ENCODE data around the gene GAR1. TPM values are rescaled to one million over a fixed set of nuclear protein-coding genes. Genes with fewer than 3 reads are reported as not detected.

Gene GAR1
- total and polyA plus RNA-seq, 7 experiments from 2014 or later = 9.5 to 24.8 (median 11.3) TPM

GRCh38 chr4:109816082-109816442, 500 bp downstream of the GAR1 start:
- DNase-seq (peak; percentile 18 to 66 (median 47)), ATAC-seq (peak; percentile 38)
- intact Hi-C loops (cut with micrococcal nuclease) = loop anchor here (1.0 to 10.0 kb wide), 7 partner anchors 10 to 1821 kb away; partner anchors contain the start of genes COL25A1 (in 1 of the 2) and OSTC (in 1 of the 2)
- H3K27me3 Mint-ChIP-seq = no peaks in the 10 kb centered on the region
- peaks cover 0 to 32% (median 19%) of the 10 kb centered on the region in 5 donors for H3K36me3 Mint-ChIP-seq
- H3K4me3 ChIP-seq (ENCODE audit: low read length) = peak overlapping the region; percentile 88
- CTCF ChIA-PET = interaction anchor here (1.1 kb wide), 1 partner anchor 12 kb away, joined by 4 read pairs; the partner anchor contains the start of gene RRH
- peaks cover 28 to 58% (median 54%) of the 10 kb centered on the region in 7 donors for H3K4me1 Mint-ChIP-seq
- no peaks in the 10 kb centered on the region for H3K27me3 ChIP-seq (ENCODE audit: control insufficient read depth in 2 of 2, insufficient read depth in 2 of 2, low read length in 2 of 2)
- H3K36me3 ChIP-seq (ENCODE audit: control insufficient read depth in 2 of 3, insufficient read depth in 3 of 3, low read length in 3 of 3) = peaks cover 0 to 7% (median 0%) of the 10 kb centered on the region in 3 experiments
- no peaks in the 10 kb centered on the region for H3K9me3 ChIP-seq (ENCODE audit: control insufficient read depth in 2 of 3, low read length in 3 of 3)
- H3K27ac Mint-ChIP-seq = peak overlapping the region; percentile 96 to 99 (median 98)
- H3K27ac ChIP-seq (ENCODE audit: low read depth, low read length) = peak overlapping the region; percentile 95
- no peaks in the 10 kb centered on the region for H3K9me3 Mint-ChIP-seq
- peaks cover 15% of the 10 kb centered on the region in 2 donors for H3K4me1 ChIP-seq (ENCODE audit: control insufficient read depth in 2 of 2, insufficient read depth in 2 of 2, low read length in 2 of 2)
- POLR2A ChIA-PET = interaction anchor here (2.0 to 2.5 kb wide), 2 partner anchors 115 to 257 kb away, joined by 6 to 11 read pairs; partner anchors contain the start of gene MCUB
- H3K4me3 Mint-ChIP-seq = peak overlapping the region; percentile 93 to 99 (median 98)

GRCh38 chr4:109816894-109817293, 1.3 kb downstream of the GAR1 start:
- Histone ChIP-seq H3K27ac (ENCODE audit: low read depth, low read length) (peak overlapping the region; percentile 8), H3K4me1 (ENCODE audit: control insufficient read depth in 2 of 2, insufficient read depth in 2 of 2, low read length in 2 of 2) (peaks cover 15% of the 10 kb centered on the region in 2 donors), H3K4me3 (ENCODE audit: low read length) (no peak overlapping the region), H3K36me3 (ENCODE audit: control insufficient read depth in 2 of 3, insufficient read depth in 3 of 3, low read length in 3 of 3) (peaks cover 0 to 7% (median 0%) of the 10 kb centered on the region in 3 experiments), H3K27me3 (ENCODE audit: control insufficient read depth in 2 of 2, insufficient read depth in 2 of 2, low read length in 2 of 2) (no peaks in the 10 kb centered on the region), H3K9me3 (ENCODE audit: control insufficient read depth in 2 of 3, low read length in 3 of 3) (no peaks in the 10 kb centered on the region)
- intact Hi-C loops (cut with micrococcal nuclease) = loop anchor here (1.0 to 10.0 kb wide), 7 partner anchors 9 to 1822 kb away; partner anchors contain the start of genes COL25A1 (in 1 of the 2) and OSTC (in 1 of the 2)
- Mint-ChIP-seq H3K4me1 (peaks cover 28 to 62% (median 50%) of the 10 kb centered on the region in 7 donors), H3K27ac (peak overlapping the region; percentile 96 to 99 (median 98)), H3K9me3 (no peaks in the 10 kb centered on the region), H3K36me3 (peaks cover 0 to 36% (median 19%) of the 10 kb centered on the region in 5 donors), H3K27me3 (no peaks in the 10 kb centered on the region), H3K4me3 (peak overlapping the region; percentile 44 to 99 (median 98))
- CTCF ChIA-PET = interaction anchor here (0.6 to 1.1 kb wide), 2 partner anchors 11 to 1603 kb away, joined by 3 to 4 read pairs; partner anchors contain the start of gene RRH
- peak in 1 of 9 donors; percentile 1 for DNase-seq
- ATAC-seq = no peak
- POLR2A ChIA-PET = interaction anchor here (1.2 to 2.0 kb wide), 2 partner anchors 86 to 116 kb away, joined by 3 to 6 read pairs; no protein-coding TSS in a partner anchor

GRCh38 chr4:109818268-109818667, 2.7 kb downstream of the GAR1 start:
- H3K27ac ChIP-seq (ENCODE audit: low read depth, low read length) = no peak overlapping the region
- intact Hi-C loops (cut with micrococcal nuclease) = loop anchor here (5.0 to 10.0 kb wide), 6 partner anchors 66 to 1823 kb away; partner anchors contain the start of genes COL25A1 (in 1 of the 2) and OSTC (in 1 of the 2)
- Mint-ChIP-seq H3K27me3 (no peaks in the 10 kb centered on the region), H3K27ac (peak overlapping the region in 3 of 9 donors; percentile 32 to 98 (median 60)), H3K4me1 (peaks cover 28 to 62% (median 51%) of the 10 kb centered on the region in 7 donors), H3K36me3 (peaks cover 0 to 46% (median 23%) of the 10 kb centered on the region in 5 donors), H3K4me3 (no peak overlapping the region), H3K9me3 (peaks cover 0 to 2% (median 0%) of the 10 kb centered on the region in 11 donors)
- CTCF ChIA-PET = no interaction called here
- H3K9me3 ChIP-seq (ENCODE audit: control insufficient read depth in 2 of 3, low read length in 3 of 3) = no peaks in the 10 kb centered on the region
- peaks cover 15% of the 10 kb centered on the region in 2 donors for H3K4me1 ChIP-seq (ENCODE audit: control insufficient read depth in 2 of 2, insufficient read depth in 2 of 2, low read length in 2 of 2)
- peaks cover 3 to 20% (median 5%) of the 10 kb centered on the region in 3 experiments for H3K36me3 ChIP-seq (ENCODE audit: control insufficient read depth in 2 of 3, insufficient read depth in 3 of 3, low read length in 3 of 3)
- H3K27me3 ChIP-seq (ENCODE audit: control insufficient read depth in 2 of 2, insufficient read depth in 2 of 2, low read length in 2 of 2) = no peaks in the 10 kb centered on the region
- ATAC-seq (no peak), DNase-seq (no peak)
- no peak overlapping the region for H3K4me3 ChIP-seq (ENCODE audit: low read length)
- POLR2A ChIA-PET = no interaction called here

- CTCF ChIA-PET = interaction anchor here (0.7 kb wide), 1 partner anchor 400 kb away, joined by 3 read pairs; no protein-coding TSS in a partner anchor
- DNase-seq (no peak), ATAC-seq (no peak)
- Histone ChIP-seq H3K4me3 (ENCODE audit: low read length) (no peak overlapping the region), H3K27ac (ENCODE audit: low read depth, low read length) (no peak overlapping the region), H3K27me3 (ENCODE audit: control insufficient read depth in 2 of 2, insufficient read depth in 2 of 2, low read length in 2 of 2) (no peaks in the 10 kb centered on the region), H3K4me1 (ENCODE audit: control insufficient read depth in 2 of 2, insufficient read depth in 2 of 2, low read length in 2 of 2) (peaks cover 11 to 15% of the 10 kb centered on the region in 2 donors), H3K9me3 (ENCODE audit: control insufficient read depth in 2 of 3, low read length in 3 of 3) (no peaks in the 10 kb centered on the region), H3K36me3 (ENCODE audit: control insufficient read depth in 2 of 3, insufficient read depth in 3 of 3, low read length in 3 of 3) (peaks cover 3 to 26% (median 11%) of the 10 kb centered on the region in 3 experiments)
- H3K4me1 Mint-ChIP-seq = peaks cover 23 to 53% (median 42%) of the 10 kb centered on the region in 7 donors
- intact Hi-C loops (cut with micrococcal nuclease) = no loop called here
- H3K27ac Mint-ChIP-seq = peak overlapping the region in 7 of 9 donors; percentile 1 to 69 (median 17)
- no peaks in the 10 kb centered on the region for H3K27me3 Mint-ChIP-seq
- no peak overlapping the region for H3K4me3 Mint-ChIP-seq
- H3K36me3 Mint-ChIP-seq = peaks cover 5 to 57% (median 30%) of the 10 kb centered on the region in 5 donors
- H3K9me3 Mint-ChIP-seq = peaks cover 0 to 2% (median 0%) of the 10 kb centered on the region in 11 donors
- POLR2A ChIA-PET = interaction anchor here (0.6 kb wide), 2 partner anchors 50 to 83 kb away, joined by 4 read pairs; no protein-coding TSS in a partner anchor
These were observed 5.0 kb downstream of the GAR1 start for GRCh38 chr4:109820563-109820962.

- Histone ChIP-seq H3K9me3 (ENCODE audit: control insufficient read depth in 2 of 3, low read length in 3 of 3) (no peaks in the 10 kb centered on the region), H3K27ac (ENCODE audit: low read depth, low read length) (no peak overlapping the region), H3K27me3 (ENCODE audit: control insufficient read depth in 2 of 2, insufficient read depth in 2 of 2, low read length in 2 of 2) (no peaks in the 10 kb centered on the region), H3K4me3 (ENCODE audit: low read length) (no peak overlapping the region), H3K4me1 (ENCODE audit: control insufficient read depth in 2 of 2, insufficient read depth in 2 of 2, low read length in 2 of 2) (peaks cover 10 to 14% of the 10 kb centered on the region in 2 donors), H3K36me3 (ENCODE audit: control insufficient read depth in 2 of 3, insufficient read depth in 3 of 3, low read length in 3 of 3) (peaks cover 3 to 23% (median 11%) of the 10 kb centered on the region in 3 experiments)
- ATAC-seq (no peak), DNase-seq (no peak)
- Mint-ChIP-seq H3K9me3 (peaks cover 0 to 2% (median 0%) of the 10 kb centered on the region in 11 donors), H3K27ac (peak overlapping the region in 4 of 9 donors; percentile 1 to 64 (median 4)), H3K4me3 (no peak overlapping the region), H3K36me3 (peaks cover 5 to 57% (median 31%) of the 10 kb centered on the region in 5 donors), H3K4me1 (peaks cover 18 to 47% (median 37%) of the 10 kb centered on the region in 7 donors), H3K27me3 (no peaks in the 10 kb centered on the region)
- ChIA-PET POLR2A (interaction anchor here (0.6 kb wide), 1 partner anchor 51 kb away, joined by 4 read pairs; no protein-coding TSS in a partner anchor), CTCF (interaction anchor here (0.7 kb wide), 1 partner anchor 401 kb away, joined by 3 read pairs; no protein-coding TSS in a partner anchor)
- intact Hi-C loops (cut with micrococcal nuclease) = no loop called here
These were observed 5.6 kb downstream of the GAR1 start for GRCh38 chr4:109821185-109821584.

GRCh38 chr4:109826719-109827118, 11.2 kb downstream of the GAR1 start:
- intact Hi-C loops (cut with micrococcal nuclease) = loop anchor here (1.0 to 5.0 kb wide), 7 partner anchors 10 to 404 kb away; partner anchors contain the start of genes CASP6 (in 1 of the 2) and GAR1 (in 1 of the 2)
- Mint-ChIP-seq H3K27me3 (no peaks in the 10 kb centered on the region), H3K4me1 (peaks cover 0 to 3% (median 0%) of the 10 kb centered on the region in 7 donors), H3K9me3 (peaks cover 0 to 2% (median 0%) of the 10 kb centered on the region in 11 donors), H3K4me3 (no peak overlapping the region), H3K27ac (no peak overlapping the region), H3K36me3 (peaks cover 5 to 22% (median 12%) of the 10 kb centered on the region in 5 donors)
- CTCF ChIA-PET = interaction anchor here (0.5 to 2.5 kb wide), 10 partner anchors 136 to 1797 kb away, joined by 3 to 13 read pairs (median 3); partner anchors contain the start of gene SEC24B
- Histone ChIP-seq H3K27ac (ENCODE audit: low read depth, low read length) (no peak overlapping the region), H3K27me3 (ENCODE audit: control insufficient read depth in 2 of 2, insufficient read depth in 2 of 2, low read length in 2 of 2) (no peaks in the 10 kb centered on the region), H3K4me1 (ENCODE audit: control insufficient read depth in 2 of 2, insufficient read depth in 2 of 2, low read length in 2 of 2) (no peaks in the 10 kb centered on the region), H3K4me3 (ENCODE audit: low read length) (no peak overlapping the region), H3K36me3 (ENCODE audit: control insufficient read depth in 2 of 3, insufficient read depth in 3 of 3, low read length in 3 of 3) (peaks cover 3 to 23% (median 11%) of the 10 kb centered on the region in 3 experiments), H3K9me3 (ENCODE audit: control insufficient read depth in 2 of 3, low read length in 3 of 3) (no peaks in the 10 kb centered on the region)
- ATAC-seq = peak; percentile 73
- DNase-seq = peak in 6 of 9 donors; percentile 14 to 46 (median 27)
- POLR2A ChIA-PET = no interaction called here

Data from naive thymus-derived CD4-positive, alpha-beta T cell (primary cell).